PFSK-1 (cell line): ENCODE results near the gene SOCS7.

Experiments used
- POLR2AphosphoS5 ChIP-seq: IDR thresholded peaks from 2 replicates; pipeline ENCODE4 v1.6.1; 2012; ENCODE audit warnings: low read depth, mild to moderate bottlenecking, control low read depth, low read length, moderate library complexity
- TF ChIP-seq, protein P1 (sequence below), 2 experiments: IDR thresholded peaks; 2 replicates each; pipeline versions ENCODE4 v1.6.1 to v1.8.0; 2011 to 2012; ENCODE audit warnings: low read depth in 2 of 2, low read length in 2 of 2, control low read depth in 1 of 2, inconsistent platforms in 1 of 2, mild to moderate bottlenecking in 1 of 2, moderate library complexity in 1 of 2; ENCODE audit not compliant: insufficient read depth in 1 of 2

DNA sequence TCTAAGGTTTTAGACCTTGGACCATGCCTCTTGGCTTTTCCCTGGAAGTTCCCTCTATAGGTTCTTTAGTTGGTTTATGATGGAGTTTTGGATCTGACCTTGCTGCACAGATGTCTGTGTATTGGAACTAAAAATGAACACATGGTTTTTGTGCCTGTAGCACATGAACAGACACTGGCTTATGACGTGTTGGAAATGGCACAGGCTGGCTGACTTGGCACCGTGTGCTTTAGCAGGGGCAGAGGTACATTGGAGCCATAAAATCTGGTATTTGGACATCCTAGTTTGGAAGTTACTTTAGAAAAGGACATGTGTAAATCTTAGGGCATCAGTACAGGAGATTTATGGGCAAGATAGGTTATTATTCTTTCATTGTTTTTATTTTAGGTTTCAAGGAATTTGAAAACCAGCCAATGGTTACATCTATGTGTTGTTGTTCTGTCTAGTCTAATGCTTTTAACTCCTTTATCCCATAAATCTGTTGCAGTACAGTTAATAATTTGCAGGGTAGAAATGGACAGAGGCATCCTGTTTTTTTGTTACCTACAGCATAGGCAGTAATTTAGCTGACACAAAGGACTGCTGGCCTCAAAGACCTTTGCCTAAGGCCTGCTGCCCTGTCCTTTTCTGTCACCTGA, 6.0 kb downstream of the SOCS7 start:
- TF ChIP-seq POLR2AphosphoS5 = no peak
- TF ChIP-seq, protein P1, sequence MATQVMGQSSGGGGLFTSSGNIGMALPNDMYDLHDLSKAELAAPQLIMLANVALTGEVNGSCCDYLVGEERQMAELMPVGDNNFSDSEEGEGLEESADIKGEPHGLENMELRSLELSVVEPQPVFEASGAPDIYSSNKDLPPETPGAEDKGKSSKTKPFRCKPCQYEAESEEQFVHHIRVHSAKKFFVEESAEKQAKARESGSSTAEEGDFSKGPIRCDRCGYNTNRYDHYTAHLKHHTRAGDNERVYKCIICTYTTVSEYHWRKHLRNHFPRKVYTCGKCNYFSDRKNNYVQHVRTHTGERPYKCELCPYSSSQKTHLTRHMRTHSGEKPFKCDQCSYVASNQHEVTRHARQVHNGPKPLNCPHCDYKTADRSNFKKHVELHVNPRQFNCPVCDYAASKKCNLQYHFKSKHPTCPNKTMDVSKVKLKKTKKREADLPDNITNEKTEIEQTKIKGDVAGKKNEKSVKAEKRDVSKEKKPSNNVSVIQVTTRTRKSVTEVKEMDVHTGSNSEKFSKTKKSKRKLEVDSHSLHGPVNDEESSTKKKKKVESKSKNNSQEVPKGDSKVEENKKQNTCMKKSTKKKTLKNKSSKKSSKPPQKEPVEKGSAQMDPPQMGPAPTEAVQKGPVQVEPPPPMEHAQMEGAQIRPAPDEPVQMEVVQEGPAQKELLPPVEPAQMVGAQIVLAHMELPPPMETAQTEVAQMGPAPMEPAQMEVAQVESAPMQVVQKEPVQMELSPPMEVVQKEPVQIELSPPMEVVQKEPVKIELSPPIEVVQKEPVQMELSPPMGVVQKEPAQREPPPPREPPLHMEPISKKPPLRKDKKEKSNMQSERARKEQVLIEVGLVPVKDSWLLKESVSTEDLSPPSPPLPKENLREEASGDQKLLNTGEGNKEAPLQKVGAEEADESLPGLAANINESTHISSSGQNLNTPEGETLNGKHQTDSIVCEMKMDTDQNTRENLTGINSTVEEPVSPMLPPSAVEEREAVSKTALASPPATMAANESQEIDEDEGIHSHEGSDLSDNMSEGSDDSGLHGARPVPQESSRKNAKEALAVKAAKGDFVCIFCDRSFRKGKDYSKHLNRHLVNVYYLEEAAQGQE (IDR thresholded peaks at IDR 0.05; ENCODE audit: insufficient read depth in 1 of 2, low read depth in 2 of 2, low read length in 2 of 2) = no peak
